ENCODE measurements around the gene MYBBP1A. TPM values are rescaled to one million over a fixed set of nuclear protein-coding genes. Genes with fewer than 3 reads are reported as not detected.

MYBBP1A gene
- total and polyA plus RNA-seq, 2 experiments from 2014 or later, result 42.4 to 56.4 TPM

DNA sequence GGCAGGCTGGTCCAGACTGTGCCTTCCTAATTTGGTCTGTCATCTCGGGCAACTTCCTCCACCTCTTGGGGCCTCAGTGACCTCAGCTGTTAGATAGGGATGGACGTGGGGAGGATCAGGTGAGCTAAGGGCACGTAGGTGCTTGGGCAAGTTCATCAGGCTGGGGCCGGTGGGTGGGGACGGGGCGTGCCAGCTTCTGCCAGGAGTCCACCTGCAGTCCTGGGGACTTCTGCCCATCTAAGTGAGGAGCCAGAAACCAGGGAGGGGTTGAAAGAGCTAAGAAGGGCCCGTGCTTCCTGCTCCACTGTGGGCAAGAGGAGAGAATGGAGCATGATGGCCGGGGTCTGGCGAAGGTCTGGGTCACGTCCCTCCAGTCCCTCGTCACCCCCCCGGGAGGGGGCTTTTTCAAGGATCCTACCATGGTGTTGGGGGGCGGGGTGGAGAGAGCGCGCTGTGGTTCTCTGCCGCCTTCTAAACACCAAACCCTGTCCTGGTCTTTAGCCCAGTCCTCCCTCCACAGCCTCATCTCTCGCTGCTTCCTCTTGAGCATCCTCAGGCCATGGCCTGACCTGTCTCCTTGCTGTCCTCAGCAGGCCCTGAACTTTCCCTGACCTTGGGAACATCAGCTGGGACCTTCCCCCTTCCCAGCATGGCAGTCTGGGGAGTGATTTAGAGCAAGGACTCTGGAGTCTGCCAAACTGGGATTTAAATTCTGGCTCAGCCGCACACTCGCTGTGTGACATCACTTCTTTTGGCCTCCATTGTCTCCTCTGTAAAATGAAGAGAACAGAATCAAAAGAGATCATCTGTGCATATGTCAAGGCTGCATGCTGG is 34.9 kb downstream of the MYBBP1A start:
- H3K27ac ChIP-seq, result no peak overlapping the region
- no peaks in the 10 kb centered on the region for H3K9me3 ChIP-seq (ENCODE audit: low read depth)
- H3F3A ChIP-seq (ENCODE audit: insufficient read depth), result no peaks in the 10 kb centered on the region
- 71 to 77% methylated on average over 19 of the region's 19 CpGs for WGBS, 2 experiments (ENCODE audit: low coverage in 1 of 2, low lambda C conversion rate in 2 of 2, missing lambda C conversion rate in 2 of 2)
- peaks cover 6% of the 10 kb centered on the region; the same call in 1 of the 2 replicates for H3K27me3 ChIP-seq (replicated peaks; ENCODE audit: insufficient read depth)
- H3K4me3 ChIP-seq, result no peak overlapping the region
- H3K79me2 ChIP-seq (ENCODE audit: insufficient read depth), result no peaks in the 10 kb centered on the region
- H3K9me2 ChIP-seq (ENCODE audit: insufficient read depth), result no peaks in the 10 kb centered on the region
- DNase-seq, result no peak
- H2AFZ ChIP-seq, result no peak overlapping the region
- H3K36me3 ChIP-seq (ENCODE audit: low read depth), result no peaks in the 10 kb centered on the region
- H3K9ac ChIP-seq, result no peak overlapping the region
- no peak overlapping the region for H3K4me2 ChIP-seq (ENCODE audit: unreplicated experiment)
- no peaks in the 10 kb centered on the region for H4K20me1 ChIP-seq (ENCODE audit: insufficient read depth)
- H3K4me1 ChIP-seq (ENCODE audit: insufficient read depth), result no peaks in the 10 kb centered on the region
- in situ Hi-C loops (cut with MboI), result no loop called here
- TF ChIP-seq EZH2phosphoT487 (IDR thresholded peaks at IDR 0.05; ENCODE audit: insufficient read depth, low read depth) (no peak), EZH2 (IDR thresholded peaks at IDR 0.05; ENCODE audit: insufficient read depth, poor library complexity, severe bottlenecking) (no peak)

DNA sequence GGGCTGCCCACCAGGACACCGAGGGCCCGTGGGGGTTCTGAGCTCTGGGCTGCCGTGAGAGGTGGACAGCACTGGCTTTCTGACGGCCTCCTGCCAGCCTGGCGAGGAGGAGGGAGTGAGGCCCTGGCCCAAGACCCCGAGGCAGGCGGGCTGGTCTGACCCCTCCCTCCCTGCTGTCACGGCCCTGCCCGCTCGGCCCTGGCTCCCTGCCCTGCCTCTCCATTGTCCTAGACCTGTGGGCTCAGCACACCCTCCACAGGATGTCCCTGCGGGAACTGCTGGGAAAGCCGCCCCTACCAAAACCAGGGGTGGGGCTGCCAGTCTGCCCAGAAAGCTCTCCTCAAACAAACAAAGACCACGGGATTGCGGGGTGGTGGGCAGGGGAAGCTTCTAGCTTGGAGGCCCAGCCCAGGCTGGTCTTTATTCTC is 35.8 kb downstream of the MYBBP1A start:
- no peaks in the 10 kb centered on the region for H3K79me2 ChIP-seq (ENCODE audit: insufficient read depth)
- no peaks in the 10 kb centered on the region for H3K9me3 ChIP-seq (ENCODE audit: low read depth)
- no peak overlapping the region for H2AFZ ChIP-seq
- H3K27me3 ChIP-seq (replicated peaks; ENCODE audit: insufficient read depth), result peaks cover 2% of the 10 kb centered on the region; the same call in 1 of the 2 replicates
- H3K4me3 ChIP-seq, result no peak overlapping the region
- no peaks in the 10 kb centered on the region for H3K9me2 ChIP-seq (ENCODE audit: insufficient read depth)
- H3K4me2 ChIP-seq (ENCODE audit: unreplicated experiment), result no peak overlapping the region
- DNase-seq, result no peak
- no peak overlapping the region for H3K27ac ChIP-seq
- no peaks in the 10 kb centered on the region for H3F3A ChIP-seq (ENCODE audit: insufficient read depth)
- no peaks in the 10 kb centered on the region for H3K36me3 ChIP-seq (ENCODE audit: low read depth)
- H3K9ac ChIP-seq, result no peak overlapping the region
- no peaks in the 10 kb centered on the region for H3K4me1 ChIP-seq (ENCODE audit: insufficient read depth)
- no peaks in the 10 kb centered on the region for H4K20me1 ChIP-seq (ENCODE audit: insufficient read depth)
- TF ChIP-seq EZH2phosphoT487 (IDR thresholded peaks at IDR 0.05; ENCODE audit: insufficient read depth, low read depth) (no peak), EZH2 (IDR thresholded peaks at IDR 0.05; ENCODE audit: insufficient read depth, poor library complexity, severe bottlenecking) (no peak)
- 50 to 65% methylated on average over 10 to 14 of the region's 14 CpGs for WGBS, 2 experiments (ENCODE audit: low coverage in 1 of 2, low lambda C conversion rate in 2 of 2, missing lambda C conversion rate in 2 of 2)
- in situ Hi-C loops (cut with MboI), result no loop called here

DNA sequence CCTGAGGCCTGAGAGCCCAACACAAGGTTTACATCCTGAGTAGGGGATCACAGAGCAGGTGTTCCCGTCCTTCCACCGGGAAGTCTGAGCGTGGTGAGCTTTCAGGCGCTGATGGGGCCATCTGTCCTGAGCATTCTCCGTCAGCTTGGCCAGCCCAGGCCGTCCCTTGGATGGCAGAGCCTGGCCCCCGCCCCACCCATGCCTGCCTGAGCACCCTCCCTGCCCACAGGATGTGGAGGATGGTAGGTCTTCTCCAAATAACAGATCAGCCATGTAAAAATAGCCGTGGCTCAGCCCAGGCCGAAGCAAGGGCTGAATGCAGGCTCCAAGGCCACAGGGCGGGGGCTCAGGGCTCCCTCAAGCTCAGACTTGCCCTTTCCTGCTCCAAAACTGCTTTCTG is 36.3 kb downstream of the MYBBP1A start:
- H3K9me3 ChIP-seq (ENCODE audit: low read depth), result no peaks in the 10 kb centered on the region
- no peak overlapping the region for H3K4me3 ChIP-seq
- in situ Hi-C loops (cut with MboI), result no loop called here
- no peak for DNase-seq
- no peaks in the 10 kb centered on the region for H3K27me3 ChIP-seq (replicated peaks; ENCODE audit: insufficient read depth)
- no peaks in the 10 kb centered on the region for H3K4me1 ChIP-seq (ENCODE audit: insufficient read depth)
- H3K9ac ChIP-seq, result no peak overlapping the region
- TF ChIP-seq EZH2phosphoT487 (IDR thresholded peaks at IDR 0.05; ENCODE audit: insufficient read depth, low read depth), result no peak
- H3K4me2 ChIP-seq (ENCODE audit: unreplicated experiment), result no peak overlapping the region
- H3K27ac ChIP-seq, result no peak overlapping the region
- WGBS, 2 experiments (ENCODE audit: low coverage in 1 of 2, low lambda C conversion rate in 2 of 2, missing lambda C conversion rate in 2 of 2), result 72 to 78% methylated on average over 10 of the region's 10 CpGs
- no peaks in the 10 kb centered on the region for H3K79me2 ChIP-seq (ENCODE audit: insufficient read depth)
- H3F3A ChIP-seq (ENCODE audit: insufficient read depth), result no peaks in the 10 kb centered on the region
- H4K20me1 ChIP-seq (ENCODE audit: insufficient read depth), result no peaks in the 10 kb centered on the region
- no peaks in the 10 kb centered on the region for H3K9me2 ChIP-seq (ENCODE audit: insufficient read depth)
- H3K36me3 ChIP-seq (ENCODE audit: low read depth), result no peaks in the 10 kb centered on the region
- no peak overlapping the region for H2AFZ ChIP-seq

DNA sequence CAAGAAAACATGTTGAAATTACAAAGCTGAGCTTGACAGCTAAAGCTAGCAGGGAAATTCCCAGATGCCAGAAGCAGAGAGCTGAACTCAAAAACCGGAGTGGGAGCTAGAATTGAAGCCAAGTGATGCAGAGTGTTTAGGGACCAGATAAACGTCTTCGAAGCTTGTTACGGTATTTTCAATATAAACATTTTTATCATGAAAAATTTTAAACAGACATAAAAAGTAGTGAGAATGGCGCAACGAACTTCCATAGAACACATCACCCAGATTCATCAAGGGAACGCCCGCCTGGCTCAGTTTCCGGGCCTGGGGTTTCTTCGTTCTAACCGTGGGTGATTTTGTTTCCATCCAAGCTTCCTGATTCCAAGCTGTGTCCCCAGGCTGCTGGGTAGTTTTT is 38.4 kb downstream of the MYBBP1A start:
- Histone ChIP-seq H3F3A (ENCODE audit: insufficient read depth) (no peaks in the 10 kb centered on the region), H3K9ac (no peak overlapping the region), H3K9me3 (ENCODE audit: low read depth) (no peaks in the 10 kb centered on the region), H3K79me2 (ENCODE audit: insufficient read depth) (no peaks in the 10 kb centered on the region), H4K20me1 (ENCODE audit: insufficient read depth) (no peaks in the 10 kb centered on the region), H3K27me3 (replicated peaks; ENCODE audit: insufficient read depth) (no peaks in the 10 kb centered on the region), H3K4me2 (ENCODE audit: unreplicated experiment) (no peak overlapping the region), H2AFZ (no peak overlapping the region), H3K36me3 (ENCODE audit: low read depth) (no peaks in the 10 kb centered on the region), H3K27ac (no peak overlapping the region), H3K4me1 (ENCODE audit: insufficient read depth) (no peaks in the 10 kb centered on the region), H3K4me3 (no peak overlapping the region), H3K9me2 (ENCODE audit: insufficient read depth) (no peaks in the 10 kb centered on the region)
- in situ Hi-C loops (cut with MboI), result no loop called here
- no peak for TF ChIP-seq EZH2 (IDR thresholded peaks at IDR 0.05; ENCODE audit: insufficient read depth, poor library complexity, severe bottlenecking)
- no peak for TF ChIP-seq EZH2phosphoT487 (IDR thresholded peaks at IDR 0.05; ENCODE audit: insufficient read depth, low read depth)
- DNase-seq, result no peak
- WGBS, 2 experiments (ENCODE audit: low coverage in 1 of 2, low lambda C conversion rate in 2 of 2, missing lambda C conversion rate in 2 of 2), result 47 to 50% methylated on average over 11 of the region's 11 CpGs

Data from GM23248 (cell line).